K562 (cell line): ENCODE results near the gene AHI1. TPM values are rescaled to one million over a fixed set of nuclear protein-coding genes. Genes with fewer than 3 reads are reported as not detected.

ENCODE experiments used
- ATAC-seq: fragments of 200-7000 bp; cut with Tn5 transposase; 3 replicates; pipeline ENCODE4 v1.9.1; 2020; ENCODE audit warnings: moderate library complexity
- BruUV-seq: library from RNA; stranded (reverse); fragments of 400-500 nt; replicated peaks from 2 replicates; lab custom pipeline; 2021; lab: Mats Ljungman, UMichigan
- CTCF ChIA-PET: fragments of 300-600 bp; formaldehyde crosslinking; extraction: SDS; loops from one replicate; lab custom pipeline; 2021; ENCODE audit warnings: low intra/inter-chr PET ratio; lab: Yijun Ruan, JAX
- POLR2A ChIA-PET: fragments of 300-600, 350-650 bp; sonication (Branson Sonifier 250); formaldehyde crosslinking; extraction: SDS; loops from one replicate; lab custom pipeline; 2021; ENCODE audit warnings: antibody characterized with exemption, inconsistent platforms; lab: Yijun Ruan, JAX
- DNase-seq, 4 experiments: peaks; one replicate each; pipeline versions ENCODE4 v3.0.0 to v3.0.0-alpha.2; 2011 to 2018; ENCODE audit warnings: low spot score in 3 of 4, mixed read lengths in 3 of 4; ENCODE audit errors: extremely low read depth in 1 of 4
- FAIRE-seq: peaks from 2 replicates; lab custom pipeline; 2011; peaks lifted over from hg19 to GRCh38; lab: Jason Lieb, UNC
- H2AFZ ChIP-seq: 2 replicates; pipeline ENCODE4 v1.6.0; 2011; ENCODE audit warnings: low read depth, low read length, control low read depth, inconsistent platforms
- H3K27ac ChIP-seq: fragments of 200-600 bp; 3 replicates; pipeline ENCODE4 v1.8.0; 2011; ENCODE audit warnings: low read depth, mild to moderate bottlenecking, control low read depth, inconsistent platforms, low read length, moderate library complexity, mixed read lengths; ENCODE audit errors: extremely low read depth
- H3K27me3 ChIP-seq, 2 experiments: fragments of 300-600 bp in 1 of 2; 2 replicates in 1 of 2; 3 replicates in 1 of 2; pipeline versions ENCODE4 v1.6.0 to v1.8.0; 2011; ENCODE audit warnings: inconsistent platforms in 2 of 2, low read length in 2 of 2, mild to moderate bottlenecking in 1 of 2, mixed read lengths in 1 of 2, moderate library complexity in 1 of 2; ENCODE audit not compliant: control insufficient read depth in 2 of 2, insufficient read depth in 2 of 2
- H3K36me3 ChIP-seq: fragments of 300-600 bp; 3 replicates; pipeline ENCODE4 v1.8.0; 2011; ENCODE audit warnings: mild to moderate bottlenecking, low read length, inconsistent platforms; ENCODE audit not compliant: control insufficient read depth, insufficient read depth
- H3K4me1 ChIP-seq, 2 experiments: fragments of 200-600 bp in 1 of 2; replicated peaks in 1 of 2; 2 replicates in 1 of 2; 3 replicates in 1 of 2; pipeline versions ENCODE4 v1.5.1 to v1.8.0; 2011; ENCODE audit warnings: inconsistent platforms in 2 of 2, low read length in 2 of 2, mild to moderate bottlenecking in 1 of 2, mixed read lengths in 1 of 2, moderate library complexity in 1 of 2; ENCODE audit not compliant: control insufficient read depth in 2 of 2, insufficient read depth in 2 of 2
- H3K4me2 ChIP-seq: 2 replicates; pipeline ENCODE4 v1.6.1; 2011; ENCODE audit warnings: low read length, control low read depth, inconsistent platforms, mixed read lengths; ENCODE audit not compliant: insufficient read depth
- H3K4me3 ChIP-seq: fragments of 200-600 bp; sonication (generic), shearing (Covaris generic); 2 replicates; pipeline ENCODE4 v1.5.1; 2016; ENCODE audit warnings: control low read depth, inconsistent platforms
- H3K79me2 ChIP-seq: fragments of 200-600 bp; 3 replicates; pipeline ENCODE4 v1.8.0; 2011; ENCODE audit warnings: low read length, inconsistent platforms; ENCODE audit not compliant: control insufficient read depth, insufficient read depth
- H3K9ac ChIP-seq, 2 experiments: 2 replicates each; pipeline versions ENCODE4 v1.6.0 to v1.6.1; 2011; ENCODE audit warnings: low read depth in 2 of 2, low read length in 2 of 2, control low read depth in 1 of 2, inconsistent platforms in 1 of 2, mild to moderate bottlenecking in 1 of 2, mixed read lengths in 1 of 2; ENCODE audit not compliant: insufficient read depth in 1 of 2
- H3K9me1 ChIP-seq: one replicate; pipeline ENCODE4 v1.6.0; 2011; ENCODE audit warnings: inconsistent platforms, mild to moderate bottlenecking, low read length, moderate library complexity; ENCODE audit not compliant: control insufficient read depth, insufficient read depth
- H3K9me3 ChIP-seq: replicated peaks from 2 replicates; pipeline ENCODE4 v1.5.1; 2011; ENCODE audit warnings: low read depth, low read length, inconsistent platforms; ENCODE audit not compliant: control insufficient read depth, insufficient read depth
- H4K20me1 ChIP-seq: replicated peaks from 2 replicates; pipeline ENCODE4 v1.6.1; 2011; ENCODE audit warnings: low read length, inconsistent platforms, mixed read lengths; ENCODE audit not compliant: control insufficient read depth, insufficient read depth
- ETV5 ChIP-seq: sonication (generic); formaldehyde crosslinking; IDR thresholded peaks from 2 replicates; pipeline ENCODE4 v1.4.0; 2020; ENCODE audit warnings: low read depth, mild to moderate bottlenecking, missing genetic modification reagents
- ETV6 ChIP-seq, 3 experiments: fragments of 150-350 bp in 1 of 3; sonication (generic) in 1 of 3; formaldehyde crosslinking in 1 of 3; IDR thresholded peaks; 2 replicates each; pipeline versions ENCODE4 v1.6.1 to v1.8.0; 2014 to 2022; ENCODE audit warnings: borderline replicate concordance in 2 of 3, low read depth in 2 of 3, antibody characterized with exemption in 1 of 3, low read length in 1 of 3, mild to moderate bottlenecking in 1 of 3, missing genetic modification reagents in 1 of 3
- FOXA3 ChIP-seq, 2 experiments: fragments of 450-650 bp in 1 of 2; sonication (generic) in 1 of 2; formaldehyde crosslinking; IDR thresholded peaks in 1 of 2; conservative IDR thresholded peaks in 1 of 2; 2 replicates each; pipeline versions ENCODE4 v1.4.0 to v1.8.0; 2020 to 2022; ENCODE audit warnings: mild to moderate bottlenecking in 2 of 2, missing genetic modification reagents in 1 of 2
- HDAC1 ChIP-seq, 2 experiments: fragments of 450-650 bp; IDR thresholded peaks; 2 replicates each; pipeline ENCODE4 v1.6.1; 2016 to 2017; ENCODE audit warnings: inconsistent platforms in 1 of 2, mild to moderate bottlenecking in 1 of 2, moderate library complexity in 1 of 2
- HMGN3 ChIP-seq: IDR thresholded peaks from 2 replicates; pipeline ENCODE4 v1.6.1; 2011; ENCODE audit warnings: borderline replicate concordance, low read depth, mild to moderate bottlenecking, mixed read lengths, low read length; ENCODE audit not compliant: insufficient read length; ENCODE audit errors: extremely low read depth
- HNRNPL ChIP-seq: fragments of 200-400 bp; formaldehyde crosslinking; IDR thresholded peaks from 2 replicates; pipeline ENCODE4 v1.6.1; 2017; ENCODE audit warnings: low read depth, mild to moderate bottlenecking, low read length
- JUND ChIP-seq, 2 experiments: IDR thresholded peaks; 2 replicates in 1 of 2; 3 replicates in 1 of 2; pipeline ENCODE4 v1.6.1; 2011; ENCODE audit warnings: borderline replicate concordance in 2 of 2, low read depth in 2 of 2, low read length in 2 of 2, improper control_type of control experiment in 1 of 2, missing biosample characterization in 1 of 2, missing genetic modification characterization in 1 of 2, missing genetic modification reagents in 1 of 2
- KLF10 ChIP-seq: fragments of 250-450 bp; sonication (Bioruptor Pico); IDR thresholded peaks from 2 replicates; pipeline ENCODE4 v1.6.1; 2021; ENCODE audit warnings: matching md5 sums
- NCOA1 ChIP-seq: fragments of 450-650 bp; IDR thresholded peaks from 2 replicates; pipeline ENCODE4 v1.6.1; 2016; ENCODE audit warnings: low read depth
- XRCC5 ChIP-seq: fragments of 200-400 bp; formaldehyde crosslinking; IDR thresholded peaks from 2 replicates; pipeline ENCODE4 v1.6.1; 2017; ENCODE audit warnings: low read depth, mild to moderate bottlenecking, low read length
- ZFP1 ChIP-seq: fragments of 450-650 bp; formaldehyde crosslinking; IDR thresholded peaks from 2 replicates; pipeline ENCODE4 v1.4.0; 2020; ENCODE audit warnings: mild to moderate bottlenecking, mixed read lengths
- ZNF75A ChIP-seq: fragments of 450-650 bp; formaldehyde crosslinking; IDR thresholded peaks from 2 replicates; pipeline ENCODE4 v1.4.0; 2020; ENCODE audit warnings: mild to moderate bottlenecking
- ZNF79 ChIP-seq: fragments of 250-450 bp; sonication (Bioruptor Pico); IDR thresholded peaks from 2 replicates; pipeline ENCODE4 v1.4.0; 2020; ENCODE audit warnings: low read depth, mild to moderate bottlenecking, moderate library complexity
- WGBS: fragments of 100-300 bp; shearing (Covaris generic); methylation state at CpG from one replicate; pipeline ENCODE4 v1.1.6; 2016; ENCODE audit warnings: low coverage, mixed read lengths; ENCODE audit not compliant: insufficient coverage; ENCODE audit errors: missing lambda C conversion rate; 5-methylcytosine and 5-hydroxymethylcytosine counted together
- in situ Hi-C: fragments of 300-500 bp; cut with MboI; formaldehyde crosslinking; loops from 4 replicates; pipeline ENCODE4 v1.15.0; 2018; ENCODE audit warnings: inconsistent platforms, mixed read lengths
- intact Hi-C: fragments of 100-400 bp; cut with micrococcal nuclease; formaldehyde crosslinking; loops from 2 replicates; pipeline ENCODE4 v1.14.2; 2022
- polyA plus RNA-seq, 8 experiments: library from polyadenylated mRNA; depleted of rRNA in 4 of 8; stranded (reverse) in 5 of 8; unstranded in 3 of 8; fragments of >200 nt; fragmentation: Nextera tagmentation in 2 of 8; fragmentation: Illumina TruSeq in 1 of 8; extraction: Ambion mirVana in 2 of 8; extraction: Trizol in 1 of 8; gene quantifications; 2 replicates each; pipeline versions ENCODE4 v1.2.1 to v1.2.3, GENCODE V29; 2011 to 2014; ENCODE audit warnings: inconsistent platforms in 1 of 8, missing spikeins in 1 of 8
- total RNA-seq, 7 experiments: library from RNA; depleted of rRNA in 6 of 7; stranded (reverse); fragments of >200 nt in 6 of 7; fragmentation: Illumina TruSeq in 2 of 7; extraction: Trizol in 2 of 7; gene quantifications; 2 replicates each; pipeline versions ENCODE4 v1.2.1 to v1.2.3, GENCODE V29; 2011 to 2021; ENCODE audit warnings: low replicate concordance in 1 of 7
- TF ChIP-seq, protein P1 (sequence below): sonication (generic); formaldehyde crosslinking; IDR thresholded peaks from 2 replicates; pipeline ENCODE4 v1.8.0; 2022; ENCODE audit warnings: mild to moderate bottlenecking, missing genetic modification reagents

AHI1 gene
- total and polyA plus RNA-seq, 9 of the 15 experiments (the other 6 are each of a cell fraction or from before 2014, with no cell fraction given), result 24.7 to 54.9 (median 32.2) TPM

DNA sequence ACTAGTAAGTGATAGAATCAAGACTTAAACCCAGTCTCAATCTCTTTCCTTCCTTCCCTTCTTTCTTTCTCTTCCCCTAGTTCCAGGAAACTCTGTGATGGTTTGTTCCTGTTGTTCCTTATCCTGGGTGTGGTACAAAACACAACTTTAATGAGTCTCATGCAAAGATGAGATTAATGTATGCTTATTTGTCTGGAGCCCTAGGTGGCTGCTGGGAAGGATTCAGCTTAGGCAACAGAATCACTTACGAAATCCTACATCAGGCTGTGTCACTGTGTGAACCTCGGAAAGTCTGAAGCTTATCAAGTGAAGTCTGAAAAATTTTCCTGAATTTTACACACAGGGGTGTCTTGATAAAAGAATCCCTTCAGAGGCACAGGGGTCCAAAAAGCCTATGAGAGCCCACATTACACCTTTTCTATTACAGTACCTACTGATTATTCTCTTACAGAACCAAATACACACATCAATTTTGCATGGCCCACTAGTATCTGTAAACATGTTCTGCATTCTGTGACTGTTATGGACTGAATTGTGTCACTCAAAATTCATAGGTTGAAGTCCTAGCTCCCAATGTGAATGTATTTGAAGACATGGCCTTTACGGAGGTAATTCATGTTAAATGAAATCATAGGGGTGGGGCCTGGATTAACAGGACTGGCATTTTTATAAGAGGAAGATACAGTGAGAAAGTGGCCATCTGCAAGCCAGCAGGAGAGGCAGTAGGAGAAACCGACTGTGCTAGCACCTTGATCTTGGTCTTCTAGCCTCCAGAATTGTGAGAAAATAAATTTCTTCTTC, 171.7 kb downstream of the AHI1 start:
- Histone ChIP-seq H3K4me1 (peaks cover 20 to 52% of the 10 kb centered on the region in 2 experiments), H4K20me1 (no peaks in the 10 kb centered on the region), H2AFZ (peak overlapping the region; percentile 65), H3K79me2 (no peaks in the 10 kb centered on the region; the same call in 2 of the 3 replicates), H3K4me3 (no peak overlapping the region), H3K36me3 (peaks cover 18% of the 10 kb centered on the region; the same call in 2 of the 3 replicates), H3K9ac (peak overlapping the region in 1 of 2 experiments; percentile 54; a peak in 2 of 4 replicates), H3K27me3 (no peaks in the 10 kb centered on the region), H3K9me3 (peaks cover 7% of the 10 kb centered on the region; the same call in 1 of the 2 replicates), H3K27ac (peak overlapping the region; percentile 91), H3K4me2 (peak overlapping the region; percentile 40; the same call in 1 of the 2 replicates), H3K9me1 (no peaks in the 10 kb centered on the region)
- no TSS peak for BruUV-seq
- in situ Hi-C loops, result no loop called here
- ChIA-PET POLR2A (interaction anchor here (0.9 to 1.3 kb wide), 3 partner anchors 10 to 34 kb away, joined by 3 to 4 read pairs (median 4); no protein-coding TSS in a partner anchor), CTCF (no interaction called here)
- intact Hi-C loops, result loop anchor here (10.0 kb wide), 1 partner anchor 241 kb away; no protein-coding TSS in a partner anchor
- ATAC-seq (peak; percentile 73), DNase-seq (peak; percentile 32 to 89 (median 54)), FAIRE-seq (peak; percentile 89)
- WGBS, result 6% methylated on average over 4 of the region's 4 CpGs
- peak in 1 of 2 experiments; percentile 65; a peak in 1 of 4 replicates for TF ChIP-seq HDAC1 (IDR thresholded peaks at IDR 0.05)
- TF ChIP-seq JUND (IDR thresholded peaks at IDR 0.05; ENCODE audit: borderline replicate concordance, low read depth, low read length), result peak; percentile 70
- peak; percentile 42; the same call in 2 of the 3 replicates for TF ChIP-seq JUND (tag; IDR thresholded peaks at IDR 0.05; ENCODE audit: borderline replicate concordance, low read depth, low read length)
- peak; percentile 79; the same call in 1 of the 2 replicates for TF ChIP-seq NCOA1
- TF ChIP-seq HNRNPL, result no peak
- TF ChIP-seq ZNF79, result no peak
- TF ChIP-seq XRCC5, result no peak
- no peak for TF ChIP-seq ETV5 (CRISPR knock-in tag)
- TF ChIP-seq FOXA3 (CRISPR knock-in tag; conservative IDR thresholded peaks at IDR 0.05 in 1 of 2, IDR thresholded peaks at IDR 0.05 in 1 of 2), result no peak
- TF ChIP-seq ZFP1, result no peak
- TF ChIP-seq ZNF75A, result no peak
- TF ChIP-seq KLF10 (CRISPR knock-in tag), result no peak
- peak; percentile 38 for TF ChIP-seq HMGN3
- TF ChIP-seq, protein P1, sequence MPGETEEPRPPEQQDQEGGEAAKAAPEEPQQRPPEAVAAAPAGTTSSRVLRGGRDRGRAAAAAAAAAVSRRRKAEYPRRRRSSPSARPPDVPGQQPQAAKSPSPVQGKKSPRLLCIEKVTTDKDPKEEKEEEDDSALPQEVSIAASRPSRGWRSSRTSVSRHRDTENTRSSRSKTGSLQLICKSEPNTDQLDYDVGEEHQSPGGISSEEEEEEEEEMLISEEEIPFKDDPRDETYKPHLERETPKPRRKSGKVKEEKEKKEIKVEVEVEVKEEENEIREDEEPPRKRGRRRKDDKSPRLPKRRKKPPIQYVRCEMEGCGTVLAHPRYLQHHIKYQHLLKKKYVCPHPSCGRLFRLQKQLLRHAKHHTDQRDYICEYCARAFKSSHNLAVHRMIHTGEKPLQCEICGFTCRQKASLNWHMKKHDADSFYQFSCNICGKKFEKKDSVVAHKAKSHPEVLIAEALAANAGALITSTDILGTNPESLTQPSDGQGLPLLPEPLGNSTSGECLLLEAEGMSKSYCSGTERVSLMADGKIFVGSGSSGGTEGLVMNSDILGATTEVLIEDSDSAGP, result no peak
- TF ChIP-seq ETV6 (IDR thresholded peaks at IDR 0.05; ENCODE audit: borderline replicate concordance in 1 of 2, low read depth in 2 of 2, low read length in 1 of 2), result peak; percentile 53 to 93; a peak in 2 of 4 replicates
- TF ChIP-seq ETV6 (CRISPR knock-in tag; IDR thresholded peaks at IDR 0.05; ENCODE audit: borderline replicate concordance), result no peak
